HCT116 (cell line): ENCODE results near the gene RIMBP2. TPM values are rescaled to one million over a fixed set of nuclear protein-coding genes. Genes with fewer than 3 reads are reported as not detected.

Source experiments
- ATAC-seq: fragments of 200-7000 bp; cut with Tn5 transposase; 2 replicates; pipeline ENCODE4 v1.9.1; 2020; ENCODE audit warnings: mild to moderate bottlenecking, moderate library complexity
- BruUV-seq: library from RNA; stranded (reverse); fragments of 400-500 nt; replicated peaks from 2 replicates; lab custom pipeline; 2021; lab: Mats Ljungman, UMichigan
- CTCF ChIA-PET: fragments of 300-600 bp; sonication (Branson Sonifier 250); formaldehyde crosslinking; loops from one replicate; lab custom pipeline; 2021; ENCODE audit warnings: antibody characterized with exemption; lab: Charles Lee
- POLR2A ChIA-PET: fragments of 300-600, 350-600 bp; sonication (Branson Sonifier 250); formaldehyde crosslinking; loops from one replicate; lab custom pipeline; 2021; ENCODE audit warnings: antibody characterized with exemption; lab: Charles Lee
- RAD21 ChIA-PET, 2 experiments: fragments of 300-600 bp; sonication (Branson Sonifier 250); formaldehyde crosslinking; loops; one replicate each; lab custom pipeline; 2023; ENCODE audit warnings: low total read pairs in 2 of 2; ENCODE audit not compliant: uncharacterized antibody in 2 of 2, unreplicated experiment in 2 of 2, low non-redundant PET in 1 of 2; lab: Charles Lee
- DNase-seq: peaks from one replicate; pipeline ENCODE4 v3.0.0-alpha.2; 2010; ENCODE audit warnings: low read depth, low spot score
- H2AFZ ChIP-seq: fragments of 200-600 bp; shearing (Covaris generic), sonication (generic); 2 replicates; pipeline ENCODE4 v1.6.1; 2017; ENCODE audit warnings: low read depth, mixed run types, mixed read lengths, antibody characterized with exemption, low read length; ENCODE audit not compliant: poor library complexity, severe bottlenecking
- H3K27ac ChIP-seq: 2 replicates; pipeline ENCODE4 v1.5.1; 2012; ENCODE audit warnings: low read depth, low read length
- H3K27me3 ChIP-seq: fragments of 200-600 bp; sonication (generic); 2 replicates; pipeline ENCODE4 v1.6.1; 2016; ENCODE audit warnings: mixed run types, low read length, mixed read lengths; ENCODE audit not compliant: insufficient read depth
- H3K36me3 ChIP-seq, 2 experiments: fragments of 200-500 bp in 1 of 2; fragments of 200-600 bp in 1 of 2; sonication (Bioruptor generic) in 1 of 2; sonication (generic) in 1 of 2; 2 replicates each; pipeline versions ENCODE4 v1.5.1 to v1.6.1; 2014 to 2016; ENCODE audit warnings: low read length in 2 of 2, inconsistent platforms in 1 of 2, mixed read lengths in 1 of 2, mixed run types in 1 of 2; ENCODE audit not compliant: insufficient read depth in 2 of 2, control insufficient read depth in 1 of 2
- H3K4me1 ChIP-seq, 2 experiments: fragments of 200-600 bp in 1 of 2; sonication (generic) in 1 of 2; 2 replicates each; pipeline versions ENCODE4 v1.5.1 to v1.6.1; 2012 to 2017; ENCODE audit warnings: low read length in 2 of 2, inconsistent platforms in 1 of 2, mild to moderate bottlenecking in 1 of 2, mixed read lengths in 1 of 2, mixed run types in 1 of 2, moderate library complexity in 1 of 2; ENCODE audit not compliant: insufficient read depth in 2 of 2, control insufficient read depth in 1 of 2
- H3K4me2 ChIP-seq: fragments of 200-600 bp; sonication (generic); 2 replicates; pipeline ENCODE4 v1.6.1; 2017; ENCODE audit warnings: mixed run types, low read length, mixed read lengths
- H3K4me3 ChIP-seq, 2 experiments: fragments of 200-600 bp in 1 of 2; sonication (generic) in 1 of 2; replicated peaks in 1 of 2; 2 replicates each; pipeline ENCODE4 v1.5.1; 2011 to 2016; ENCODE audit warnings: low read length in 2 of 2, control low read depth in 1 of 2, low read depth in 1 of 2, mild to moderate bottlenecking in 1 of 2, mixed read lengths in 1 of 2, mixed run types in 1 of 2
- H3K79me2 ChIP-seq: fragments of 200-600 bp; sonication (generic); 2 replicates; pipeline ENCODE4 v1.6.1; 2017; ENCODE audit warnings: mild to moderate bottlenecking, mixed run types, low read length, moderate library complexity, mixed read lengths; ENCODE audit not compliant: insufficient read depth
- H3K9ac ChIP-seq: fragments of 200-600 bp; sonication (generic); 2 replicates; pipeline ENCODE4 v1.6.1; 2016; ENCODE audit warnings: low read length, mixed read lengths
- H3K9me2 ChIP-seq: fragments of 200-600 bp; sonication (generic), shearing (Covaris generic); 2 replicates; pipeline ENCODE4 v1.6.1; 2017; ENCODE audit warnings: mixed run types, mild to moderate bottlenecking, moderate library complexity; ENCODE audit not compliant: insufficient read depth
- H3K9me3 ChIP-seq, 2 experiments: fragments of 200-500 bp in 1 of 2; fragments of 200-600 bp in 1 of 2; sonication (Bioruptor generic) in 1 of 2; sonication (generic) in 1 of 2; 2 replicates each; pipeline ENCODE4 v1.6.1; 2014 to 2017; ENCODE audit warnings: low read length in 2 of 2, mixed read lengths in 2 of 2, inconsistent platforms in 1 of 2, low read depth in 1 of 2, mild to moderate bottlenecking in 1 of 2, mixed run types in 1 of 2, moderate library complexity in 1 of 2; ENCODE audit not compliant: control insufficient read depth in 1 of 2, insufficient read depth in 1 of 2
- H4K20me1 ChIP-seq: fragments of 200-600 bp; sonication (generic), shearing (Covaris generic); 2 replicates; pipeline ENCODE4 v1.6.1; 2017; ENCODE audit warnings: mixed run types, mild to moderate bottlenecking, moderate library complexity; ENCODE audit not compliant: insufficient read depth
- ATF3 ChIP-seq: IDR thresholded peaks from 2 replicates; pipeline ENCODE4 v1.6.1; 2012
- CBX3 ChIP-seq: IDR thresholded peaks from 2 replicates; pipeline ENCODE4 v1.6.1; 2012; ENCODE audit warnings: low read depth
- CEBPB ChIP-seq: IDR thresholded peaks from 2 replicates; pipeline ENCODE4 v1.6.1; 2012; ENCODE audit warnings: low read depth
- EGR1 ChIP-seq: IDR thresholded peaks from 2 replicates; pipeline ENCODE4 v1.6.1; 2012; ENCODE audit warnings: low read depth
- ELF1 ChIP-seq: IDR thresholded peaks from 2 replicates; pipeline ENCODE4 v1.6.1; 2012; ENCODE audit warnings: low read depth, borderline replicate concordance
- EZH2 ChIP-seq: fragments of 200-600 bp; sonication (generic); IDR thresholded peaks from 2 replicates; pipeline ENCODE4 v1.6.1; 2017; ENCODE audit warnings: antibody characterized with exemption, mixed run types
- EZH2phosphoT487 ChIP-seq: fragments of 200-600 bp; IDR thresholded peaks from 2 replicates; pipeline ENCODE4 v1.6.1; 2018; ENCODE audit warnings: antibody characterized with exemption, borderline replicate concordance
- FOSL1 ChIP-seq: IDR thresholded peaks from 2 replicates; pipeline ENCODE4 v1.6.1; 2012; ENCODE audit warnings: low read depth
- JUND ChIP-seq: IDR thresholded peaks from 2 replicates; pipeline ENCODE4 v1.6.1; 2012
- POLR2A ChIP-seq: IDR thresholded peaks from 2 replicates; pipeline ENCODE4 v1.7.0; 2011; ENCODE audit warnings: borderline replicate concordance; ENCODE audit not compliant: insufficient read depth, insufficient read length; ENCODE audit errors: extremely low read depth
- POLR2AphosphoS5 ChIP-seq: IDR thresholded peaks from 2 replicates; pipeline ENCODE4 v1.6.1; 2011; ENCODE audit warnings: mild to moderate bottlenecking, low read depth, low read length, moderate library complexity
- REST ChIP-seq: IDR thresholded peaks from 2 replicates; pipeline ENCODE4 v1.6.1; 2012; ENCODE audit warnings: low read depth
- SIN3A ChIP-seq: IDR thresholded peaks from 2 replicates; pipeline ENCODE4 v1.6.1; 2012; ENCODE audit warnings: low read depth
- SP1 ChIP-seq: IDR thresholded peaks from 2 replicates; pipeline ENCODE4 v1.6.1; 2012; ENCODE audit warnings: low read depth
- SRF ChIP-seq: IDR thresholded peaks from 2 replicates; pipeline ENCODE4 v1.6.1; 2012; ENCODE audit warnings: low read depth
- TCF7L2 ChIP-seq: IDR thresholded peaks from 2 replicates; pipeline ENCODE4 v1.7.0; 2011; ENCODE audit warnings: borderline replicate concordance, inconsistent platforms; ENCODE audit not compliant: insufficient read depth, insufficient read length; ENCODE audit errors: extremely low read depth
- YY1 ChIP-seq: IDR thresholded peaks from 2 replicates; pipeline ENCODE4 v1.6.1; 2011; ENCODE audit warnings: low read length, low read depth, moderate library complexity, mild to moderate bottlenecking; ENCODE audit not compliant: insufficient replicate concordance; ENCODE audit errors: extremely low read depth
- ZBTB33 ChIP-seq: IDR thresholded peaks from 2 replicates; pipeline ENCODE4 v1.6.1; 2011; ENCODE audit warnings: mild to moderate bottlenecking, low read length, moderate library complexity; ENCODE audit not compliant: insufficient replicate concordance; ENCODE audit errors: extremely low read depth
- ZFX ChIP-seq: fragments of 450-650 bp; IDR thresholded peaks from 2 replicates; pipeline ENCODE4 v1.6.1; 2017
- ZNF274 ChIP-seq: fragments of 200-500 bp; sonication (Bioruptor generic); IDR thresholded peaks from 2 replicates; pipeline ENCODE4 v1.6.1; 2014; ENCODE audit warnings: mild to moderate bottlenecking, low read depth, low read length, inconsistent platforms
- intact Hi-C: fragments of 100-400 bp; cut with micrococcal nuclease; formaldehyde crosslinking; loops from 2 replicates; pipeline ENCODE4 v1.10.0; 2022
- total RNA-seq: library from RNA; stranded (reverse); gene quantifications from one replicate; pipeline ENCODE4 v1.2.1, GENCODE V29; 2021; ENCODE audit not compliant: unreplicated experiment

RIMBP2 gene
- total RNA-seq, 1 experiment from 2014 or later, result not detected

GRCh38 chr12:130621696-130622298 is 94.3 kb downstream of the RIMBP2 start (continued):
- TF ChIP-seq FOSL1, result no peak
- TF ChIP-seq SRF, result no peak
- TF ChIP-seq EZH2phosphoT487, result no peak
- TF ChIP-seq ZFX, result no peak
- no peak for TF ChIP-seq YY1
- TF ChIP-seq ELF1, result no peak
- TF ChIP-seq POLR2A, result no peak

- Histone ChIP-seq H3K4me2 (no peak overlapping the region), H3K36me3 (no peaks in the 10 kb centered on the region), H3K4me1 (no peaks in the 10 kb centered on the region), H3K4me3 (no peak overlapping the region), H2AFZ (no peak overlapping the region), H3K9ac (no peak overlapping the region), H3K9me2 (no peaks in the 10 kb centered on the region), H3K79me2 (no peaks in the 10 kb centered on the region), H3K27me3 (no peaks in the 10 kb centered on the region), H3K9me3 (no peaks in the 10 kb centered on the region), H3K27ac (no peak overlapping the region), H4K20me1 (no peaks in the 10 kb centered on the region)
- no peak for ATAC-seq
- ChIA-PET CTCF (no interaction called here), RAD21 (no interaction called here), POLR2A (no interaction called here)
- DNase-seq, result no peak
- BruUV-seq, result no TSS peak
- intact Hi-C loops, result no loop called here
- TF ChIP-seq SIN3A (no peak), FOSL1 (no peak), CBX3 (no peak), EZH2phosphoT487 (no peak), SRF (no peak), SP1 (no peak), EGR1 (no peak), REST (no peak), TCF7L2 (no peak), CEBPB (no peak), ATF3 (no peak), ZNF274 (no peak), ZBTB33 (no peak), EZH2 (no peak), JUND (no peak), YY1 (no peak), ELF1 (no peak), POLR2A (no peak), ZFX (no peak), POLR2AphosphoS5 (no peak)
Observed at GRCh38 chr12:130620756-130621155, 95.3 kb downstream of the RIMBP2 start.
